ENCODE results near the gene PERM1. TPM values are rescaled to one million over a fixed set of nuclear protein-coding genes. Genes with fewer than 3 reads are reported as not detected.

Gene PERM1
- total and polyA plus RNA-seq, 4 donors, result 0.06 to 0.45 (median 0.15) TPM; not detected in 1

- ATAC-seq (ENCODE audit: insufficient read depth, low FRiP score), result no peak
- Histone ChIP-seq H3K4me3 (no peak overlapping the region), H3K9me3 (ENCODE audit: control insufficient read depth in 4 of 4, insufficient read depth in 3 of 4, low read length in 3 of 4) (peaks cover 0 to 2% (median 0%) of the 10 kb centered on the region in 4 donors), H3K27ac (ENCODE audit: low read depth in 1 of 2, low read length in 1 of 2) (no peak overlapping the region), H3K27me3 (ENCODE audit: control insufficient read depth in 3 of 3, insufficient read depth in 3 of 3, low read length in 2 of 3) (peaks cover 0 to 16% (median 5%) of the 10 kb centered on the region in 3 donors), H3K36me3 (ENCODE audit: control insufficient read depth in 4 of 4, insufficient read depth in 4 of 4, low read length in 4 of 4) (peaks cover 0 to 19% (median under 1%) of the 10 kb centered on the region in 4 donors), H3K4me1 (ENCODE audit: control insufficient read depth in 5 of 5, insufficient read depth in 5 of 5, low read length in 5 of 5) (peaks cover 0 to 38% (median 11%) of the 10 kb centered on the region in 5 donors), H3K9ac (ENCODE audit: insufficient read depth in 1 of 2, low read length in 2 of 2) (no peak overlapping the region)
- DNase-seq, result peak; percentile 57 to 68 (median 61)
- TF ChIP-seq CTCF (IDR thresholded peaks at IDR 0.05; ENCODE audit: control extremely low read depth, extremely low read depth), result no peak
- WGBS, 2 donors, result 59 to 71% methylated on average over 23 to 25 of the region's 25 CpGs
These were observed 48.9 kb downstream of the PERM1 start for GRCh38 chr1:932776-933602.

DNA sequence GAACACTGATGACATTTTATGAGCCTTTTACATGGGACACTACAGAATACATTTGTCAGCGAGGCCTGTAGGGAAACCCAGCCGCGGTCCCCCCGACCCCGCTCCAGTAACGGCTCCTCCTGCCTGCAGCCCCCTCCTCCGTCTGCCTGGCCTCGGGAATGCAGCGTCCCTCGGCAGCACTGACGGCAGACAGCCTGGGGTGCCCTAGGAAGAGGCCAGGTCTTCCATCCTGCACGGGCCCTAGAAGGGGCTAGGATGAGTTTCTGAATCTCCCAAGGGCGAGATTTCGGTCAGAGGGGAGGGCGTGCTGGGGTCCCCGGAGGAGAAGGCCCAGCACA lies 49.8 kb downstream of the PERM1 start:
- no peak for TF ChIP-seq CTCF (IDR thresholded peaks at IDR 0.05; ENCODE audit: control extremely low read depth, extremely low read depth)
- H3K9ac ChIP-seq (ENCODE audit: insufficient read depth in 1 of 2, low read length in 2 of 2), result no peak overlapping the region
- no peaks in the 10 kb centered on the region for H3K9me3 ChIP-seq (ENCODE audit: control insufficient read depth in 4 of 4, insufficient read depth in 3 of 4, low read length in 3 of 4)
- H3K36me3 ChIP-seq (ENCODE audit: control insufficient read depth in 4 of 4, insufficient read depth in 4 of 4, low read length in 4 of 4), result peaks cover 0 to 19% (median under 1%) of the 10 kb centered on the region in 4 donors
- no peak for ATAC-seq (ENCODE audit: insufficient read depth, low FRiP score)
- H3K4me1 ChIP-seq (ENCODE audit: control insufficient read depth in 5 of 5, insufficient read depth in 5 of 5, low read length in 5 of 5), result peaks cover 0 to 42% (median 9%) of the 10 kb centered on the region in 5 donors
- no peak overlapping the region for H3K27ac ChIP-seq (ENCODE audit: low read depth in 1 of 2, low read length in 1 of 2)
- WGBS, 2 donors, result 68 to 83% methylated on average over 16 of the region's 16 CpGs
- peaks cover 0 to 16% (median 4%) of the 10 kb centered on the region in 3 donors for H3K27me3 ChIP-seq (ENCODE audit: control insufficient read depth in 3 of 3, insufficient read depth in 3 of 3, low read length in 2 of 3)
- DNase-seq, result no peak
- no peak overlapping the region for H3K4me3 ChIP-seq

DNA sequence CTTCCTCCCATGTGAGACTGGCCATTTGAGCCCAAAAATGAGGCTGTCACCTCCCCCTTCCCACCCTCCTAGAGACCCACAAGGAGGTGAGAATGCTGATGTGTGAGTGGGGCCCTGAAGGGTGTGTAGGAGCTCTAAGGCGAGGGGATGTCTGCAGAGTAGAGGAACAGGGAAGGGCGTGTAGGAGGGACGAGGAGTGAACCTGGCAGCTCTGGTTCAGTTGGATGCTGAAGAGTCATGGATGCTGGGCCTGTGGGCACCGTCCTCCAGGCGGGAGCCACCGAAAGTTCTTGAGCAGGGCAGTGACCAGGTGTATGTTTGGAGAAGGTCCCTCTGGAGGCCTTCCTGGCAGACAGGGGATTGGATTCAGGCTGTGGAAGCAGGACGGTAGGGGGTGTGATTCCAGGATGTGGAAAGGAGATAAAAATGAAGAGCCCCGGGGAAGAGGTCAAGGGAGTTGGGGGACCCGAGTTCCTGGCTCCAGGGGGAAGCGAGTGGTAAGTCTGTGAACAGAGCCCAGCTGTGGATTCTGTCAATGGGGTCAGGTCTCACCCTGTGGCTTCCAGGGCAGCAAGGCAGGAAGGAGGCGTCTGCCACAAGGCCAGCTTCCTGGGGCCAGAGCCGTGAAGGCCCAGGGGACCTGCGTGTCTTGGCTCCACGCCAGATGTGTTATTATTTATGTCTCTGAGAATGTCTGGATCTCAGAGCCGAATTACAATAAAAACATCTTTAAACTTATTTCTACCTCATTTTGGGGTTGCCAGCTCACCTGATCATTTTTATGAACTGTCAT lies 50.3 kb downstream of the PERM1 start:
- ATAC-seq (ENCODE audit: insufficient read depth, low FRiP score) (no peak), DNase-seq (no peak)
- H3K4me1 ChIP-seq (ENCODE audit: control insufficient read depth in 5 of 5, insufficient read depth in 5 of 5, low read length in 5 of 5), result peaks cover 0 to 43% (median 9%) of the 10 kb centered on the region in 5 donors
- 53 to 63% methylated on average over 15 of the region's 15 CpGs for WGBS, 2 donors
- H3K9me3 ChIP-seq (ENCODE audit: control insufficient read depth in 4 of 4, insufficient read depth in 3 of 4, low read length in 3 of 4), result no peaks in the 10 kb centered on the region
- no peak overlapping the region for H3K4me3 ChIP-seq
- H3K36me3 ChIP-seq (ENCODE audit: control insufficient read depth in 4 of 4, insufficient read depth in 4 of 4, low read length in 4 of 4), result peaks cover 0 to 24% (median under 1%) of the 10 kb centered on the region in 4 donors
- peaks cover 0 to 13% (median 7%) of the 10 kb centered on the region in 3 donors for H3K27me3 ChIP-seq (ENCODE audit: control insufficient read depth in 3 of 3, insufficient read depth in 3 of 3, low read length in 2 of 3)
- TF ChIP-seq CTCF (IDR thresholded peaks at IDR 0.05; ENCODE audit: control extremely low read depth, extremely low read depth), result no peak
- H3K9ac ChIP-seq (ENCODE audit: insufficient read depth in 1 of 2, low read length in 2 of 2), result no peak overlapping the region
- H3K27ac ChIP-seq (ENCODE audit: low read depth in 1 of 2, low read length in 1 of 2), result no peak overlapping the region
